22Rv1 (cell line): ENCODE measurements around the gene ELF3.

Source experiments
- H3K27ac ChIP-seq: fragments of 450-650 bp; 2 replicates; pipeline ENCODE4 v1.5.1; 2017
- ZFX ChIP-seq: fragments of 450-650 bp; IDR thresholded peaks from 2 replicates; pipeline ENCODE4 v1.6.1; 2017; ENCODE audit warnings: antibody characterized with exemption, borderline replicate concordance
- TF ChIP-seq, protein P1 (sequence below): fragments of 450-650 bp; IDR thresholded peaks from 2 replicates; pipeline ENCODE4 v1.5.1; 2017; ENCODE audit warnings: mild to moderate bottlenecking

The ELF3 gene

DNA sequence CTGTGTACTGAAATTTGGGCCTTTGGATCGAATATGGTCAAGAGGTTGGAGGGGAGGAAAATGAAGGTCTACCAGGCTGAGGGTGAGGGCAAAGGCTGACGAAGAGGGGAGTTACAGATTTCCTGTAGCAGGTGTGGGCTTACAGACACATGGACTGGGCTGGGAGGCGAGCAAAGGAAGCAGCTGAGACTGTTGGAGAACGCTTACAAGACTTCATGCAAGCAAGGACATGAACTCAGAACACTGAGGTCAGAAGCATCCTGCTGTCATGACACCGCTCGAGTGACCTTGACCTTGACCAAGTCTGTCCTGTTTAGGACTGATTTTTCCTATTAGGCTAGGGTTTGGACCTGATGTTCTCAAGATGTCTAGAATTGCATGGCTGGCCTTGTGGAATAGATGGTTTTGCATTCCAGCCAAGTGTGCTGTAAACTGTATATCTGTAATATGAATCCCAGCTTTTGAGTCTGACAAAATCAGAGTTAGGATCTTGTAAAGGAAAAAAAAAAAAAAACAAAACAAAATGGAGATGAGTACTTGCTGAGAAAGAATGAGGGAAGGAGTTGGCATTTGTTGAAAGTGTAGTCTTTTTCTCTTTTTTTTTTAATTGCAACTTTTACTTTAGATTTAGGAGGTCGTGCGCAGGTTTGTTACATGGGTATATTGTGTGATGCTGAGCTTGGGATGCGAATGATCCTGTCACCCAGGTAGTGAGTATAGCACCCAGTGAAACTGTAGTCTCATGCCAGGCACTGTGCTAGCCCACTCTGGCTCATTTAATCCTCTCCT is 5.8 kb downstream of the ELF3 start:
- TF ChIP-seq, protein P1, sequence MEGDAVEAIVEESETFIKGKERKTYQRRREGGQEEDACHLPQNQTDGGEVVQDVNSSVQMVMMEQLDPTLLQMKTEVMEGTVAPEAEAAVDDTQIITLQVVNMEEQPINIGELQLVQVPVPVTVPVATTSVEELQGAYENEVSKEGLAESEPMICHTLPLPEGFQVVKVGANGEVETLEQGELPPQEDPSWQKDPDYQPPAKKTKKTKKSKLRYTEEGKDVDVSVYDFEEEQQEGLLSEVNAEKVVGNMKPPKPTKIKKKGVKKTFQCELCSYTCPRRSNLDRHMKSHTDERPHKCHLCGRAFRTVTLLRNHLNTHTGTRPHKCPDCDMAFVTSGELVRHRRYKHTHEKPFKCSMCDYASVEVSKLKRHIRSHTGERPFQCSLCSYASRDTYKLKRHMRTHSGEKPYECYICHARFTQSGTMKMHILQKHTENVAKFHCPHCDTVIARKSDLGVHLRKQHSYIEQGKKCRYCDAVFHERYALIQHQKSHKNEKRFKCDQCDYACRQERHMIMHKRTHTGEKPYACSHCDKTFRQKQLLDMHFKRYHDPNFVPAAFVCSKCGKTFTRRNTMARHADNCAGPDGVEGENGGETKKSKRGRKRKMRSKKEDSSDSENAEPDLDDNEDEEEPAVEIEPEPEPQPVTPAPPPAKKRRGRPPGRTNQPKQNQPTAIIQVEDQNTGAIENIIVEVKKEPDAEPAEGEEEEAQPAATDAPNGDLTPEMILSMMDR: no peak
- no peak for TF ChIP-seq ZFX
- H3K27ac ChIP-seq: peak overlapping the region; percentile 99

DNA sequence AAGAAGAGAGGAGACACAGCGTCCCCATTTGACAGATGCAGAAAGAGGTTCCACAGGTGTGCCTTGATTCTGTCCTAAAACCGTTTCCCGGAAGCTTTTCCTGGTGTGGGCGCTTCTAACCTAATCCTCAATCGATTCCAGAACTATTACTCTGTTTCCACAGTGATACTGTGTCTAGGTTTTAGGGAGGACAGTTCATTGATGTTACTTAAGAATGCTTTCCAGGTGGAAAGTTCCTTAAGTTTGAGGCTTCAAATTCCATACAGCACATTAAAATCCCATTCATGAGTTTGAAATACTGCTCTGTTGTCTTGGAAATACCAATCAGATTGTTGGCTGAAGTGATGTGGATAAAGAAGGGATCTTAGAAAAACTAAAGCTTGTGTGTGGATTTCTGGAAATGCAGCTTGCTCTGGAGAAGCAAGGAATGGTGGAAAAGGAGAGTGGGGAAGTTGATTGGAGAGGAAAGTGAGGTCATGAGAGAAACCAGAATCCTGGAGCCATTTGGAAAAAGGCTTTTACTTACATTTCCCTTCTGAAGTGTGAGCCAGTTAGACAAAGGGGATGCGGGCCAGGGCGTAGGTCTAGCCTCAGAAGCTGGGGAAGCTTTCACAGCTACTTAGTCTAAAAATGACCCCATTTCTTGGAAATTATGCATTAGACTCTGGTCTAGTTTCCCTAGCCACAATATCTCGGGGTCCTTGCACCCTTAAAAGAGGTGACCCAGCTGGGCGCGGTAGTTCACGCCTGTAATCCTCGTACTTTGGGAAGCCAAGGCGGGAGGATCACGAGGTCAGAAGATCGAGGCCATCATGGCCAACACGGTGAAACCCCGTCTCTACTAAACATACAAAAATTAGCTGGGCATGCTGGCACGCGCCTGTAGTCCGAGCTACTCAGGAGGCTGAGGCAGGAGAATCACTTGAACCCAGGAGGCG is 6.7 kb downstream of the ELF3 start:
- TF ChIP-seq, protein P1: no peak
- TF ChIP-seq ZFX: no peak
- H3K27ac ChIP-seq: peak overlapping the region; percentile 99

DNA sequence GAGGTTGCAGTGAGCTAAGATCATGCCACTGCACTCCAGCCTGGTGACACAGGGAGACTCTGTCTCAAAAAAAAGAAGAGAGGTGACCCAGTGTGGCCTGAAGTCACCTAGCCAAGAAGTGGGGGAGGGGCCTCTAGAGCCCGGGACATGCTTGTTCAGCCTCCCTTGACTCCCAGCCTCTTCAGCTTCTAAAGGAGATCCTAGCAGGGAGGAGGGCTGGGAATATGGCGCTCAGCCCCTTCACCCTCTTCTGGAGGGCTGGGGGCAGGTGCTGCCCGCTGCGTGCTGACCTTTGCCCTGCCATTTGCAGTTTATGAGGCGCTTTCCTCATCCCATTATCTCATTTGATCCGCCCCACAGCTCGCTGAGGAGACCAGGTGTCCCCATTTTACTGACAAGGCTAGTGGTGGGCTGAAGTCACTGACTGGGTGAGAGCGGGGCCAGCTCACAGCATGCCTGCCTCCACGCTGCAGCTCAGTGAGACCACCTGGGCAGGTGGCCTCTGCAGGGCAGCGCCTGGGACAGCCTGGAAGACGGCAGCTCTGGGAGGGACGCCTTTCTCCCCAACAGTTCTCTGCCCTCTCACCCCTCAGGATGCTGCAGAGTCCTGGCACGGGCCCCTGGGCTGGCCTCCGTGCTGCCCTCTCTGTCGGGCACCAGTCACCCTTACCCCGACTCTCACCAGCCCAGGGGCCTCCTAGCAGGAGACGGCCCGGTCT is 7.5 kb downstream of the ELF3 start:
- no peak for TF ChIP-seq ZFX
- TF ChIP-seq, protein P1: no peak
- peak overlapping the region; percentile 99 for H3K27ac ChIP-seq

DNA sequence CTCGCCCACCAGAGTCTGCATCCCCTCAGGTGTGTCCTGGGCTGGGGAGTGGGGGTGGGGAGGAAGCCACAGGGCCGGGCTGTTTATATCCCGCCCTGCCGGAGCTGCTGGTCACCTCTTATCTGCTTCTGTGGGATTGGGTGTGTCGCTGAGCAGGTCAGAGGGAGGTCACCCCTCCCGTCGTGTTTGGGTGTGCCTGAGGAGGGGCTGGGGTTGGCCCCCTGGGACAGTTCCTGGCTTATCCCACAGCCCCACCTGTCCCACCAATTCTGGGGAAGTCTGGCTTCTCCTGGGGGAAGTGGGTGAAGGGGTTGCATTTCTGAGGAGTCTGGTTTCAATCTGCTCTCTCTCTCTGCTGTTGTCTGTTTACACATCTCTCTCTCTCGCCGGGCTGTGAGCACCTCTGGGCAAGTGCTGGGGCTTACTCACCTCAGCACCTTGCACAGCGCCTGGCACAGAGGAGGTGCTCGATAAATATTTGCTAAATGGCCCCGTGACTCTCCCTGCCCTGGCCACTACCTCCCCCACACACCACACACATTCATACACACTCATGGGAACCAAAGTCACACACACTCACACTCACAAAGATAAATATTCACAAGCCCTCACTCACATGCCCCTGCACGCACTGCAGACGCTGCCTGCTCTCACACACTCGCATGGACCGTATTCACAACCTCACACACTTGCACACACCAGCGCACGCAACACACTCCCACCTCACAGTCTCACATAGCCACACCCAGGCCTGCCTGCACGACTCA is 8.3 kb downstream of the ELF3 start:
- no peak for TF ChIP-seq ZFX
- TF ChIP-seq, protein P1: no peak
- H3K27ac ChIP-seq: peak overlapping the region; percentile 99

DNA sequence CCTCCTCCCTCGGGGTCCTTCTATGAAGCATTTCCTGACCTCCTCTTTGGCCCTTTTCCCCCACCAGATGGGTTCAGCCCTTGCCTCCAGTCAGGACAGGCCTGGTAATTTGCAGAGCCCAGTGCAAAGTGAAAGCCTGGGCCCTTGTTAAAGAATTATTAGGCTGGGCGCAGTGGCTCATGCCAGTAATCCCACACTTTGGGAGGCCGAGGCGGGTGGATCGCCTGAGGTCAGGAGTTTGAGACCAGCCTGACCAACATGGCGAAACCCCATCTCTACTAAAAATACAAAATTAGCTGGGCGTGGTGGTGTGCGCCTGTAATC is 8.8 kb downstream of the ELF3 start:
- H3K27ac ChIP-seq: peak overlapping the region; percentile 99

DNA sequence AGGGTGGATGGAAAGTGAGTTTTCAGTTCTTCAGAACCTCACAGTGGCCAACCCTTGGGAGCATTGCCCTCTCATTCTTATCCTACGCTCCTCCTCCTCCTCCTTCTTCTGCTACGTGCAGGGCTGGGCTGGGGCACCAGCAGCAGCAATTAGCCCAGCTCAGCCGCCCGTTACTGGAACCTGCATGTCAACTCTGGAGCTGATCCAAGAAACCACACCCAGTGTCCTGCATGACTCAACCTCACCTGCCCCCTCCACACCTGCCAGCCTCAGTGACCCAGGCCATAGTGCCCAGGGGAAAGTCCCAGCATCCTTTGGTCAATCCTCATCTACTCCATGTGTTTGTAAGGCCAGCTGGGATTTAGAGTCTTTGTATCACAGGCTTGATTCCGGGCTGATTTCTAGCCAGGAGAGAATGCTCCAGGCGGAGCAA is 12.6 kb downstream of the ELF3 start:
- no peak for TF ChIP-seq ZFX
- TF ChIP-seq, protein P1: no peak
- H3K27ac ChIP-seq: peak overlapping the region; percentile 77

DNA sequence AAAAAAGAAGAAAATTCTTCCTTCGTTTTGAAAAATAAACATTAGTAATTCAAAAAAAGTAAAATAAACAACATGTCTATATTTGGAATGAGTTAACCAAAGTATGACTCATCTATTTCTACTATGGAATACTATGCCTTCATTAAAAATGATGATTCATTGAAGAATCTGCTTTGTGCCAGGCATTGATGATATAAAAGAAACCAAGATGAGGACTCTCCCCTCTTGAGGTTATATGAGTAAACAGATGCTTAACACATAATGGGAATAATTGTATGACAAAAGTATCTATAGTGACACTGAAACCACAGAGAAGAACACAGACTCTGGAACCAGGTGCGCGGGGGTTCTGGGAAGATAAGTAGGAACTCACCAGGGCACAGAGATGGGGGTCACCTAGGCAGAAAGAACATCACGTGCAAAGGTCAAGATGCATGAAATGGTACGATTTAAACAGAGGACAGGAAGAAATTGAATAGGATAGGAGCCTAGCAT is 18.8 kb downstream of the ELF3 start:
- H3K27ac ChIP-seq: peak overlapping the region; percentile 48
- no peak for TF ChIP-seq ZFX
- TF ChIP-seq, protein P1: no peak
